ENCODE results near the gene OR52N5.

DNA sequence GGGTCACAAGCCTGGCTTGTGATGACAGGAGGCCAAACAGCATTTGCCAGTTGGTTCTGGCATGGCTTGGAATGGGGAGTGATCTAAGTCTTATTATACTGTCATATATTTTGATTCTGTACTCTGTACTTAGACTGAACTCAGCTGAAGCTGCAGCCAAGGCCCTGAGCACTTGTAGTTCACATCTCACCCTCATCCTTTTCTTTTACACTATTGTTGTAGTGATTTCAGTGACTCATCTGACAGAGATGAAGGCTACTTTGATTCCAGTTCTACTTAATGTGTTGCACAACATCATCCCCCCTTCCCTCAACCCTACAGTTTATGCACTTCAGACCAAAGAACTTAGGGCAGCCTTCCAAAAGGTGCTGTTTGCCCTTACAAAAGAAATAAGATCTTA, 46.1 kb downstream of the OR52N5 start:
- TF ChIP-seq EZH2 (IDR thresholded peaks at IDR 0.05; ENCODE audit: insufficient read depth, poor library complexity, severe bottlenecking), result no peak
- TF ChIP-seq EZH2phosphoT487 (IDR thresholded peaks at IDR 0.05; ENCODE audit: insufficient read depth, low read depth), result no peak
